ENCODE data around the gene TLR3. TPM values are rescaled to one million over a fixed set of nuclear protein-coding genes. Genes with fewer than 3 reads are reported as not detected.

The TLR3 gene
- total and polyA plus RNA-seq, 10 of the 15 experiments (the other 5 are each of a cell fraction or from before 2014, with no cell fraction given): under 0.01 to 0.05 (median 0.03) TPM; not detected in 7

DNA sequence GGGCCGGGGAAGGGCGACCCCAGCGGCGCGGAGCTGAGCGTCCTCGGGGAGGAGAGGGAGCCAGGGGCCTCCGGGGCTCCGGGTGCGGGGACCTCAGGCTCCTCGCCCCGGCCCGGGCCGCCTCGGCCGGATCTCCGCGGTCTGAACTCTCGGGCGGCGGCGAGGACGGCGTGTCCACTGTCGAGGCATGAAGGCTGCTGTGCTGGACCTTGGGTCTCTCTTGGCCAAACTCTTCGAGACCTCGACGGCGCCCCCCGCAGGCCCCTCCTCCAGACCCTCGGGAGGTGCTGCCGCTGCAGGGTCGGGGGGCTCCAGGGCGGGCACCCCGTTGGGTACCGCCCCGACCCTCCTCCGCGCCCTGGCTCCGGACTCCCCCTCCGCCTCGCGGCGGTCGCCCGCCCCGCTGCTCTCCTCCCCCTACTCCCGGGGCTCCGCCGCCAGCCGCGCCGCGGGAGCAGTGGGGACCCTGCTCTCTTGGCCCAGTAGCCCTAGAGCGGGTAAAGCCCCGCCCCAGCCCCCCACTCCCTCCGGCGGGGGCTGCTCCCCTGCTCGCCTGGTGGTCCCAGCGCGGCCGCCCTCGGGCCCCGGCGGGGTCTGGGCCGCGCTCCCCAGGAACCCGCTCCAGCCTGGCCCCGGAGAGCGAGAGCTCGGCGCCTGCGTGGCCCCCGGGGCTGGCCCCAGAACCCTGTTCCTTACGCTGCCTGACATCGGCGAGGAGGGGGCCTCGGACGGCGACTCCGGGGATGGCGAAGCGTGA is 36.1 kb downstream of the TLR3 start (continued):
- no peak for TF ChIP-seq EP300 (IDR thresholded peaks at IDR 0.05; ENCODE audit: borderline replicate concordance in 1 of 2, control insufficient read depth in 1 of 2, low read depth in 2 of 2, low read length in 2 of 2)

DNA sequence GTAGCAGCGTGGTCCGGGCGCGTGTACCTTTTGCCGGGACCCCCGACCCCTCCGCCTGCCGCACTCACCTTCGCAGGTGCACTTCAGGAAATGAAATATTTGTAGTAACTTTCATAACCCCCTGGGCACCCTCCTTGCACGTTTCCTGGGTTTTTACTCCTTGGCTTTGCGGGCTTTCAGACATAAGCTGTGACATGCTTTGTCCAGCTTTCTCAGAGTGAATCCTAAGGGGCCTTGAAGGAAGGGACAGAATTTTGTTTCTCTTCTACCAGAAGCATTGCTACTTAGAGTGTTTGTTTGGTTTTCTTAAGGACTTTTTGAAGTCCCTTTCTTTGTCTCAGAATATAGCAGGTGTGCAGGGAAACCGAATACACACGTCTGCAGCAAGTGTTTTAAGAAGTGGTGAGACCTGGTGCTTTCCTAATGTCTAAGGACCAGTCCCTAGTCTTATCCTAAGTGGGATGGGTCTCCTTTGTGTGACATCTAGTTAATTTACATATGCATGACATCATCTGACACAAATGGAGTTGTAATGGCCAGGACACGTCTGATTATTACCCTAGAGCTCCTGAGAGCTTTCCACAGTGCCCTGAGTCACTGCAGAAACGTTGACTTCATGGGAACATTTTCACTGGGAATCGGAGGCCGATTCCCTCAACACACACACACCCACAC is 36.8 kb downstream of the TLR3 start:
- 11% methylated on average over 17 of the region's 17 CpGs for WGBS (ENCODE audit: insufficient coverage, insufficient replicate concordance, low lambda C conversion rate, missing lambda C conversion rate)
- ChIA-PET SMC1A (ENCODE audit: uncharacterized antibody, unreplicated experiment) (no interaction called here), CTCF (no interaction called here), RAD21 (ENCODE audit: unreplicated experiment) (no interaction called here), POLR2A (no interaction called here)
- FAIRE-seq (peak; percentile 80), DNase-seq (ENCODE audit: low read depth, low spot score) (no peak), ATAC-seq (no peak)
- no peaks in the 10 kb centered on the region for H3K79me2 ChIP-seq (ENCODE audit: control insufficient read depth, insufficient read depth, low read length)
- no peak overlapping the region for H3K4me3 ChIP-seq
- no peak overlapping the region for H3K27ac ChIP-seq (ENCODE audit: control insufficient read depth, insufficient read depth)
- no peak overlapping the region for H3K9ac ChIP-seq (ENCODE audit: control insufficient read depth, insufficient read depth, low read length)
- no peaks in the 10 kb centered on the region for H3K9me3 ChIP-seq (replicated peaks; ENCODE audit: control insufficient read depth, insufficient read depth, low read length)
- H3K4me1 ChIP-seq (ENCODE audit: control insufficient read depth, insufficient read depth, low read length): peaks cover 3% of the 10 kb centered on the region; the same call in 1 of the 2 replicates
- BruUV-seq (replicated peaks): no TSS peak
- H4K20me1 ChIP-seq (ENCODE audit: control insufficient read depth, insufficient read depth): no peaks in the 10 kb centered on the region; the same call in 1 of the 2 replicates
- H3K27me3 ChIP-seq (replicated peaks in 1 of 2; ENCODE audit: control insufficient read depth in 2 of 2, insufficient read depth in 2 of 2, low read length in 1 of 2): peaks cover 2 to 10% of the 10 kb centered on the region in 2 experiments
- H2AFZ ChIP-seq (ENCODE audit: control insufficient read depth, low read depth, low read length): 0 out of 2 replicates have a peak overlapping the region, but pooled peaks have one; percentile 23
- H3K4me2 ChIP-seq (ENCODE audit: control insufficient read depth, insufficient read depth): no peak overlapping the region; the same call in 1 of the 2 replicates
- intact Hi-C loops (cut with micrococcal nuclease; ENCODE audit: unreplicated experiment) (no loop called here), in situ Hi-C loops (cut with MboI) (no loop called here)
- TF ChIP-seq EZH2 (IDR thresholded peaks at IDR 0.05; ENCODE audit: borderline replicate concordance, control insufficient read depth, low read depth, low read length) (0 out of 2 replicates have a peak, but pooled peaks have one; percentile 40), TCF7 (IDR thresholded peaks at IDR 0.05; ENCODE audit: borderline replicate concordance) (no peak), CBX5 (IDR thresholded peaks at IDR 0.05; ENCODE audit: low read depth) (no peak), ZNF274 (IDR thresholded peaks at IDR 0.05; ENCODE audit: insufficient read depth, insufficient read length) (no peak), FOXM1 (IDR thresholded peaks at IDR 0.05; ENCODE audit: low read depth, low read length) (no peak)
- TF ChIP-seq, protein P1, sequence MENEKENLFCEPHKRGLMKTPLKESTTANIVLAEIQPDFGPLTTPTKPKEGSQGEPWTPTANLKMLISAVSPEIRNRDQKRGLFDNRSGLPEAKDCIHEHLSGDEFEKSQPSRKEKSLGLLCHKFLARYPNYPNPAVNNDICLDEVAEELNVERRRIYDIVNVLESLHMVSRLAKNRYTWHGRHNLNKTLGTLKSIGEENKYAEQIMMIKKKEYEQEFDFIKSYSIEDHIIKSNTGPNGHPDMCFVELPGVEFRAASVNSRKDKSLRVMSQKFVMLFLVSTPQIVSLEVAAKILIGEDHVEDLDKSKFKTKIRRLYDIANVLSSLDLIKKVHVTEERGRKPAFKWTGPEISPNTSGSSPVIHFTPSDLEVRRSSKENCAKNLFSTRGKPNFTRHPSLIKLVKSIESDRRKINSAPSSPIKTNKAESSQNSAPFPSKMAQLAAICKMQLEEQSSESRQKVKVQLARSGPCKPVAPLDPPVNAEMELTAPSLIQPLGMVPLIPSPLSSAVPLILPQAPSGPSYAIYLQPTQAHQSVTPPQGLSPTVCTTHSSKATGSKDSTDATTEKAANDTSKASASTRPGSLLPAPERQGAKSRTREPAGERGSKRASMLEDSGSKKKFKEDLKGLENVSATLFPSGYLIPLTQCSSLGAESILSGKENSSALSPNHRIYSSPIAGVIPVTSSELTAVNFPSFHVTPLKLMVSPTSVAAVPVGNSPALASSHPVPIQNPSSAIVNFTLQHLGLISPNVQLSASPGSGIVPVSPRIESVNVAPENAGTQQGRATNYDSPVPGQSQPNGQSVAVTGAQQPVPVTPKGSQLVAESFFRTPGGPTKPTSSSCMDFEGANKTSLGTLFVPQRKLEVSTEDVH (IDR thresholded peaks at IDR 0.05; ENCODE audit: low read depth, partially characterized antibody): no peak
- H3K36me3 ChIP-seq (ENCODE audit: control insufficient read depth in 2 of 2, insufficient read depth in 2 of 2, low read length in 1 of 2): no peaks in the 10 kb centered on the region
